Cardiac fibroblast (primary cell): ENCODE measurements around the gene DAZAP1.
A peak's percentile ranks its signal among the peaks of the same experiment; 100 is the strongest.

ENCODE experiments used
- DNase-seq, 2 donors: peaks; one replicate each; pipeline versions ENCODE4 v3.0.0 to v3.0.0-alpha.2; 2010; ENCODE audit warnings: low read depth in 2 of 2
- H3K4me3 ChIP-seq, 2 donors: replicated peaks in 1 of 2; 1 replicate in 1 of 2; 2 replicates in 1 of 2; pipeline ENCODE4 v1.5.1; 2011; ENCODE audit warnings: low read depth in 2 of 2, low read length in 2 of 2, mild to moderate bottlenecking in 2 of 2, moderate library complexity in 1 of 2
- TF ChIP-seq, protein P1 (sequence below): IDR thresholded peaks from one replicate; pipeline ENCODE4 v1.5.1; 2011; ENCODE audit warnings: low read depth, mild to moderate bottlenecking, low read length, inconsistent platforms

Gene DAZAP1

DNA sequence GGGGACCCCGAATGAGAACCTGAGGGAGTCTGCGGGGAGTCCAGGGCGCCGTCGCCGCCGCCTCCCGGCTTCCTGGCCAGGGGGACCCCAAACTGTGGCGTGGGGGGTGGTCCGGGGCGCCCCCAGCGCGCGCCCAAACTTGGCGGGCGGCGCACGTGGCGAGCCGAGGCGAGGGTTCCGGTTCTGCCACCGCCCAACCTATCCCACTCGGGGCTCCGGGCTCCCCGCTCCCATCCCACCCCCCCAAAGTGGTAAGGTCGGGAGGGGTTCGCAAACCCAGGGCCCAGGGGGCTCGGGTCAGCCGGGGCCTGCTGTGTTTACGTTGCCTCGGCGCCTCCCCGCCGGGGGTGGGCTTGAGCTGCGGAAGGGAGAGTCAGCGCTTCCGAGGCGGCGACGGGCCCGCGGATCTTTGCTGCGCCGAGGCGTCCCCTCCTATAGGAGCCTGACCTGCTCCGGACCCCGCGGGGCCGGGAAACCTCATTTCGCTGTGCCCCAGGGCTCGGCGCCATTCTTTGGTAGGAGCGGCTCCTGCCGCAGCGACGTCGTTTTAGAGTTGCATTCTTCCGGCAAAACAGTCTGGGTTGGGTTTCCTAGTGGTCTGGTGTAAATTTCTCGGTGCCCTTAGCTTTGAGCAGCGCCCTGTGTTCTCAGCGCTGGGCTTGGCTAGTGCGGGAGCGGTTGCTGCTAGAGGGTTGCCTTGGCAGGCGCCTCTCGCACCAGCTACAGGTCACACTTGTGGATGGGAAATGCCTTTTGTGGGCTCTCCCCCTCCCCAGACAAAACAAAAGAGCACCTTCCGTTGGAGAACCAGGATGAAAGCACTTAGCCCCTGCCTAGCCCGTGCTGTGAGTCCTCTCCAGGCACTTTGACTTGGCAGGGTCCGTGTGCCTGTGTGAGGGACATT is 1.2 kb downstream of the DAZAP1 start:
- peak; percentile 65 to 66 for DNase-seq
- TF ChIP-seq, protein P1, sequence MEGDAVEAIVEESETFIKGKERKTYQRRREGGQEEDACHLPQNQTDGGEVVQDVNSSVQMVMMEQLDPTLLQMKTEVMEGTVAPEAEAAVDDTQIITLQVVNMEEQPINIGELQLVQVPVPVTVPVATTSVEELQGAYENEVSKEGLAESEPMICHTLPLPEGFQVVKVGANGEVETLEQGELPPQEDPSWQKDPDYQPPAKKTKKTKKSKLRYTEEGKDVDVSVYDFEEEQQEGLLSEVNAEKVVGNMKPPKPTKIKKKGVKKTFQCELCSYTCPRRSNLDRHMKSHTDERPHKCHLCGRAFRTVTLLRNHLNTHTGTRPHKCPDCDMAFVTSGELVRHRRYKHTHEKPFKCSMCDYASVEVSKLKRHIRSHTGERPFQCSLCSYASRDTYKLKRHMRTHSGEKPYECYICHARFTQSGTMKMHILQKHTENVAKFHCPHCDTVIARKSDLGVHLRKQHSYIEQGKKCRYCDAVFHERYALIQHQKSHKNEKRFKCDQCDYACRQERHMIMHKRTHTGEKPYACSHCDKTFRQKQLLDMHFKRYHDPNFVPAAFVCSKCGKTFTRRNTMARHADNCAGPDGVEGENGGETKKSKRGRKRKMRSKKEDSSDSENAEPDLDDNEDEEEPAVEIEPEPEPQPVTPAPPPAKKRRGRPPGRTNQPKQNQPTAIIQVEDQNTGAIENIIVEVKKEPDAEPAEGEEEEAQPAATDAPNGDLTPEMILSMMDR: no peak
- peak overlapping the region; percentile 84 to 98 for H3K4me3 ChIP-seq

GRCh38 chr19:1409204-1410005 is 2.0 kb downstream of the DAZAP1 start:
- no peak for DNase-seq
- TF ChIP-seq, protein P1: no peak
- peak overlapping the region; percentile 84 to 98 for H3K4me3 ChIP-seq

DNA sequence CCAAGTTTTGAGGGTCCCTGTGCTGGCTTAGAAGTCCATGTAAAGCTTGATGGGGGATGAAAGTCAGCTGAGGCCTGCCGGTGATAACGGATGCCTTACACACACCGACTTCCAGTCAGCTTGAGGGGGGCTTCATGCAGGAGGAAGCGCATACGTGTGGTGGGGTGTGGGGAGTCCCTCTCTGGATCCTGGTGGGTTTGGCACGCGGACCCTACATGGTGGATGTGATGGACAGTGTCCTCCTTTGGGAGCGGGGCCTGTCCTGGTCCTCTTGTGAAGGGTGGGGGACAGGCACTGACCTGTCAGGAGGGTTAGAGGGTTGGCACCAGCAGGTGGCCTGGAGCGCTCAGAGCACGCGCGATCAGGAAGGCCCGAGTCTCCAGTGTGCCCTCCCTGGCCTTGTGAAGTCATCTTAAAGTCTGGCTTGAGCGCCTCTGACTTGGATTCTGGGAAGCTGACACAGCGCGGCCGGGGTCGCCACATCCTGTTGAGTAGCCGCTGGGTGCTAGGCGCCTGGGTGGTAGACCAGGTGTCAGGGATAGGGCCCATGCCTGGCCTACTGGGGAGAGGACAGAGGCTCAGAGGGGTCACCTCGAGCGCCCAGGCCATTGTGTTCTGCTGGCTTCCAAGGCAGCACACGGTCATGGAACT is 2.9 kb downstream of the DAZAP1 start:
- TF ChIP-seq, protein P1: no peak
- peak; percentile 35 to 57 for DNase-seq
- H3K4me3 ChIP-seq: peak overlapping the region in 1 of 2 donors; percentile 84

- H3K4me3 ChIP-seq: no peak overlapping the region
- TF ChIP-seq, protein P1: no peak
- DNase-seq: no peak
These were observed 3.4 kb downstream of the DAZAP1 start for GRCh38 chr19:1410789-1411188.

- no peak overlapping the region for H3K4me3 ChIP-seq
- DNase-seq: peak; percentile 53 to 78
- TF ChIP-seq, protein P1: no peak
These were observed 4.1 kb downstream of the DAZAP1 start for GRCh38 chr19:1411255-1412191.
